Esophagus squamous epithelium (tissue), 5 donors: ENCODE measurements around the gene SH3GLB1. TPM values are rescaled to one million over a fixed set of nuclear protein-coding genes. Genes with fewer than 3 reads are reported as not detected.

ENCODE experiments used
- DNase-seq: peaks from one replicate; lab custom pipeline; 2025; lab: John Stamatoyannopoulos, UW
- H3K27ac ChIP-seq, 4 donors: fragments of 200-600 bp; sonication (generic); one replicate each; pipeline ENCODE4 v1.5.1; 2016 to 2019; ENCODE audit warnings: mild to moderate bottlenecking in 1 of 4
- H3K27me3 ChIP-seq, 4 donors: fragments of 200-600 bp; sonication (generic); 1 replicate in 3 of 4; 2 replicates in 1 of 4; pipeline versions ENCODE4 v1.5.1 to v1.6.0; 2017 to 2021; ENCODE audit warnings: antibody characterized with exemption in 1 of 4
- H3K36me3 ChIP-seq, 3 donors: fragments of 200-600 bp; sonication (generic); one replicate each; pipeline ENCODE4 v1.5.1; 2016 to 2019
- H3K4me1 ChIP-seq, 3 donors: fragments of 200-600 bp; sonication (generic); one replicate each; pipeline ENCODE4 v1.5.1; 2017 to 2019
- H3K4me3 ChIP-seq, 4 donors: fragments of 200-600 bp; sonication (generic); 1 replicate in 3 of 4; 2 replicates in 1 of 4; pipeline ENCODE4 v1.5.1; 2016 to 2019; ENCODE audit warnings: mild to moderate bottlenecking in 2 of 4, moderate library complexity in 1 of 4
- H3K9me3 ChIP-seq, 3 donors: fragments of 200-600 bp; sonication (generic); one replicate each; pipeline ENCODE4 v1.5.1; 2016 to 2019
- POLR2A ChIP-seq, 4 donors: fragments of 450-650 bp; IDR thresholded peaks; one replicate each; pipeline ENCODE4 v1.6.1; 2017; ENCODE audit warnings: antibody characterized with exemption in 4 of 4, mild to moderate bottlenecking in 4 of 4, moderate library complexity in 3 of 4
- WGBS, 2 donors: methylation state at CpG; one replicate each; pipeline ENCODE4 v1.1.5; 2018; 5-methylcytosine and 5-hydroxymethylcytosine counted together
- intact Hi-C: fragments of 100-400 bp; cut with DNase I; formaldehyde crosslinking; loops from one replicate; pipeline ENCODE4 v1.15.0; 2022
- total RNA-seq, 4 donors: library from RNA; depleted of rRNA; stranded (reverse); fragments of >200 nt; gene quantifications; one replicate each; pipeline ENCODE4 v1.1.0, GENCODE V29; 2016
- TF ChIP-seq, protein P1 (sequence below), 6 experiments: fragments of 450-650 bp in 4 of 6; fragments of 200-600 bp in 2 of 6; sonication (generic) in 2 of 6; IDR thresholded peaks; one replicate each; pipeline ENCODE4 v1.5.1; 2016 to 2019; ENCODE audit warnings: antibody characterized with exemption in 6 of 6, mild to moderate bottlenecking in 4 of 6, moderate library complexity in 4 of 6
- donor health status: DM: yes; HTN: yes; CAD: no.

Gene SH3GLB1
- total RNA-seq, 4 donors from 2014 or later = 46.6 to 53.4 (median 47.2) TPM

DNA sequence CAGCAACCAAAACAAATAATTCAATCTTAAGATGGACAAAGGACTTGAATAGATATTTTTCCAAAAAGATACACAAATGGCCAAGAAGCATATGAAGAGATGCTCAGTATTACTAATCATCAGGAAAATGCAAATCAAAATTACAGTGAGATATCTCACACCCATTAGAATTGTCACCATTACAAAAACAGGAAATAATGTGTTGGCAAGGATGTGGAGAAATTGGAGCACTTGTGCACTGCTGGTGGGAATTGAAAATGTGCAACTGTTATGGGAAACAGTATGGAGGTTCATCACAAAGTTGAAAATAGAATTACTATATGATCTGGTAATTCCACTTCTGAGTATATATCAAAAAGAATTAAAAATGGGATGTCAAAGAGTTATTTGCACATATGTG is 83.2 kb downstream of the SH3GLB1 start:
- TF ChIP-seq POLR2A (IDR thresholded peaks at IDR 0.05) = no peak
- TF ChIP-seq, protein P1, sequence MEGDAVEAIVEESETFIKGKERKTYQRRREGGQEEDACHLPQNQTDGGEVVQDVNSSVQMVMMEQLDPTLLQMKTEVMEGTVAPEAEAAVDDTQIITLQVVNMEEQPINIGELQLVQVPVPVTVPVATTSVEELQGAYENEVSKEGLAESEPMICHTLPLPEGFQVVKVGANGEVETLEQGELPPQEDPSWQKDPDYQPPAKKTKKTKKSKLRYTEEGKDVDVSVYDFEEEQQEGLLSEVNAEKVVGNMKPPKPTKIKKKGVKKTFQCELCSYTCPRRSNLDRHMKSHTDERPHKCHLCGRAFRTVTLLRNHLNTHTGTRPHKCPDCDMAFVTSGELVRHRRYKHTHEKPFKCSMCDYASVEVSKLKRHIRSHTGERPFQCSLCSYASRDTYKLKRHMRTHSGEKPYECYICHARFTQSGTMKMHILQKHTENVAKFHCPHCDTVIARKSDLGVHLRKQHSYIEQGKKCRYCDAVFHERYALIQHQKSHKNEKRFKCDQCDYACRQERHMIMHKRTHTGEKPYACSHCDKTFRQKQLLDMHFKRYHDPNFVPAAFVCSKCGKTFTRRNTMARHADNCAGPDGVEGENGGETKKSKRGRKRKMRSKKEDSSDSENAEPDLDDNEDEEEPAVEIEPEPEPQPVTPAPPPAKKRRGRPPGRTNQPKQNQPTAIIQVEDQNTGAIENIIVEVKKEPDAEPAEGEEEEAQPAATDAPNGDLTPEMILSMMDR (IDR thresholded peaks at IDR 0.05) = no peak
- Histone ChIP-seq H3K9me3 (no peaks in the 10 kb centered on the region), H3K4me1 (peaks cover 0 to 30% (median 19%) of the 10 kb centered on the region in 3 donors), H3K27me3 (no peaks in the 10 kb centered on the region), H3K36me3 (no peaks in the 10 kb centered on the region), H3K27ac (no peak overlapping the region), H3K4me3 (no peak overlapping the region)
- DNase-seq = no peak
- intact Hi-C loops = no loop called here

DNA sequence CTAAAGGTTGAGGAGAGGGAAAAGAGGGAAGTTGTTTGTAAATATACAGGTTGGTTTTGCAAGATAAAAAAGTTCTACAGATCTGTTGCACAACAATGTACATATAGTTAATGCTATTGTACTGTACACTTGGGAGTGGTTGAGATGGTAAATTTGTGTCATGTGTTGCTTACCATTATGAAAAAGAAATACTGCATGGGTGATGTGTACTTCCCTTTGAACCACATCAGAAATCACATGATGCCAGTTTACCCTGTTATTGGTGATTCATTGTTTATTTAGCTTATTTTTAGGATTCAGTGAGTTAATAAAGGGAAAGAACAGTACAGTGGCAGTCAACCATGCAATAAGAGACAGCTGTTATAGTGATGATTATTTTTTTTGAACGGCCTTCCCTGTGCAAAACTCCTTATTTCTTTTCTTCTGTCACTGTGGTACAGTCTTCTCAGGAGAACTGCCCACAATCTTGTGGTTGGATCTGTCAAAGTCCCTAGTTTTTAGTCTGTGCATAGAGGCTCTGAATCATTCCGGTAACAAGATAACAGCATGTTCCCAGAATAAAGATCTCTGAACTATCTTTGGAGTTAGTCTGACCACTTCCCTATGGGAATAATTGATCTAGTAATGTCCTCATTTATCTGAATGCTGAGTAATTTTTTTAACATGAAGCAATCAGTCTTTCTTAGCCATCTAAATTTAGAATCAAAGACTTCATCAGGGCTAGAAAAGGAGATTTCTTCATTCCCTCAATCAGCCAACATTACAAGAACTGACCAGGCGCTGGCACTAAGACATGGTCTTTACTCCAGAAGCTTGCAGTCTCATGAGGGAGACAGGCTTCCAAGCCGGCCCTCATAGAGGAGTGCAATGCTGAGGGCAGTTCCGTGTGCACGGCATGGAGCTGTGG is 84.2 kb downstream of the SH3GLB1 start:
- H3K36me3 ChIP-seq = no peaks in the 10 kb centered on the region
- TF ChIP-seq, protein P1 (IDR thresholded peaks at IDR 0.05) = no peak
- TF ChIP-seq POLR2A (IDR thresholded peaks at IDR 0.05) = peak in 1 of 4 donors; percentile 7
- WGBS, 2 donors = 30 to 41% methylated on average over 6 of the region's 6 CpGs
- intact Hi-C loops = no loop called here
- DNase-seq = no peak
- H3K4me3 ChIP-seq = no peak overlapping the region
- peak overlapping the region in 2 of 4 donors; percentile 65 to 75 for H3K27ac ChIP-seq
- H3K9me3 ChIP-seq = no peaks in the 10 kb centered on the region
- H3K4me1 ChIP-seq = peaks cover 0 to 39% (median 27%) of the 10 kb centered on the region in 3 donors
- no peaks in the 10 kb centered on the region for H3K27me3 ChIP-seq

DNA sequence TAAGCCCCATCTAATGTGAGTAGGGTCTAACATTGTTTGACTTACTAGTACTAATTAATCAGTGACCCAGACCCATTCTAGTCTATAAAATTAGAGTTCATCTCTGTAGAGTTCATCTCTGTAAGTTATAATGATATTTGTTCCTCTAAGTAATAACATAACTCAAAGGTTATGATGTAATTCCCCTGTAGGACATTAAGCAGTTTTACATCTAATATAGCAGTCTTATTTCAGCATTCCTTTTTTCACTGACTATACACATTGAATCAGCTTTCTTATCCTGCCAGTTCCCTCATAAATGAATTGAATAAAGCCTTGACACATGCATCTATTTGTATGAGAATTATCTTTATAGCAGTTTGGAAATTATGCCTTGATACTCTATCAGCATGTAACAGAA is 90.9 kb downstream of the SH3GLB1 start:
- H3K27me3 ChIP-seq = no peaks in the 10 kb centered on the region
- no peaks in the 10 kb centered on the region for H3K9me3 ChIP-seq
- H3K27ac ChIP-seq = no peak overlapping the region
- peaks cover 0 to 19% (median 9%) of the 10 kb centered on the region in 3 donors for H3K4me1 ChIP-seq
- H3K36me3 ChIP-seq = no peaks in the 10 kb centered on the region
- TF ChIP-seq, protein P1 (IDR thresholded peaks at IDR 0.05) = no peak
- no peak for TF ChIP-seq POLR2A (IDR thresholded peaks at IDR 0.05)
- intact Hi-C loops = no loop called here
- H3K4me3 ChIP-seq = no peak overlapping the region
- DNase-seq = no peak

Other genes starting within 250 kb of the SH3GLB1 start
- gene CLCA1, start 235.6 kb upstream of the SH3GLB1 start, total RNA-seq = not detected
- 100 to 1,000 TPM; 135 to 639 (median 439) TPM for gene CLCA4, start 157.5 kb upstream of the SH3GLB1 start, total RNA-seq
- 100 to 1,000 TPM in 2 of 4 donors, 10 to 100 TPM in 2; 46.1 to 119 (median 98.0) TPM for gene SELENOF, start 209.6 kb downstream of the SH3GLB1 start, total RNA-seq
- gene HS2ST1, start 210.1 kb downstream of the SH3GLB1 start, total RNA-seq = 10 to 100 TPM in 1 of 4 donors, 1 to 10 TPM in 3; 5.3 to 10.5 (median 9.1) TPM